ENCODE results near the gene ITGAL. TPM values are rescaled to one million over a fixed set of nuclear protein-coding genes. Genes with fewer than 3 reads are reported as not detected.

Gene ITGAL
- total and polyA plus RNA-seq, 2 of the 13 experiments (the other 11 are each of a cell fraction or from before 2014, with no cell fraction given): 0.86 to 1.2 TPM

DNA sequence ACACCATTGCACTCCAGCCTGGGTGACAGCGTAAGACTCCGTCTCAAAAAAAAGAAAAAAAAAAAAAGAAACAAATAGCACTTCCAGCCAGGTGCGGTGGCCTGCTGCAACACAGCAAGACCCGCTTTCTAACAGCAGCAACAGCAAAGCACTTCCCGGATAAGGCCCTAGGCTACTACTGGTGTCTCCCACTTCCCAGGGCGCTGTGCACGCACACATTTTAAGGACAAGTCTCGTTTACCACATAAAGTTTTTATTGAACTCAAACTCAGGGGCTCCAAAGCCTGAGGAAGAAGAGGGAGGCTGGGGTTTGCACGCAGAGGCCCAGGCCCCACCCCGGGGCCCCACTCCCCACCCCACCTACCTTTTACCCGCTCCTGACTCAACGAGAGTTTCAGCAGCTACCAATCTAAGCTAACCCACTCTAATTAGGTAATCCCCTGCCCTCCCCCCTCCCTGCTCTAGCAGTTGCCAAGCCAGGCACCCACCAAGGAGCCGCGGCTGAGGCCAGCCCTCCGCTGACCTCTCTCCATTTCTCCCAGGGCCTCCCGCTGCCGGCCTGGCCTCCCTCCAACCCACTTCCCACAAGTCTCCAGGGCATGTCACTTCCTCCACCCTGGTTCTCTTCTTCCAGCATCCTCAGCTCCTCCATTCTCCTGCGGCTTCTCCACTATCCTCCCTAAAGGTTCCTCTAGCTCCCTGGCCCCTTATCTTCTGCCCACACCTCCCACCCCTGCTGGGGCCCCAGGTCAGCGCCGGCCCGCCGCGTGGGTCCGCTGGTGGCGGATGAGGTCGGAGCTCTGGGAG is 51.4 kb downstream of the ITGAL start (continued):
- TF ChIP-seq SRSF9 (IDR thresholded peaks at IDR 0.05; ENCODE audit: borderline replicate concordance, insufficient read depth, low read depth, low read length, poor library complexity, severe bottlenecking): no peak

GRCh38 chr16:30524575-30525568 is 52.3 kb downstream of the ITGAL start:
- DNase-seq (ENCODE audit: low spot score) (no peak), FAIRE-seq (no peak), ATAC-seq (no peak)
- in situ Hi-C loops (cut with HindIII; ENCODE audit: extremely low pct_ligation_motif_present, low pct_unique_long_range_greater_than_20kb): no loop called here
- no peak overlapping the region for H3K4me2 ChIP-seq (ENCODE audit: low read depth, low read length)
- WGBS (ENCODE audit: low lambda C conversion rate): 96% methylated on average over 54 of the region's 60 CpGs
- CTCF ChIA-PET (ENCODE audit: low intra/inter-chr PET ratio, low total read pairs): no interaction called here
- no peak overlapping the region for H2AFZ ChIP-seq (ENCODE audit: low read length)
- H3K9ac ChIP-seq (ENCODE audit: insufficient read depth, low read depth, low read length): no peak overlapping the region
- H3K27me3 ChIP-seq (ENCODE audit: control insufficient read depth in 1 of 2, insufficient read depth in 2 of 2, low read length in 2 of 2): no peaks in the 10 kb centered on the region; a peak in 1 of 5 replicates
- no peak overlapping the region for H3K27ac ChIP-seq (ENCODE audit: extremely low read length, insufficient read depth, low read length)
- no peaks in the 10 kb centered on the region for H3K79me2 ChIP-seq (ENCODE audit: insufficient read depth, low read length)
- peaks cover 59% of the 10 kb centered on the region for H3K4me1 ChIP-seq (ENCODE audit: insufficient read depth, low read length)
- no peak overlapping the region for H3K4me3 ChIP-seq (replicated peaks in 1 of 3; ENCODE audit: insufficient read depth in 1 of 3, low read depth in 2 of 3, low read length in 3 of 3)
- H3K9me3 ChIP-seq (ENCODE audit: low read length): no peaks in the 10 kb centered on the region
- BruUV-seq (replicated peaks): no TSS peak
- peaks cover 1 to 8% of the 10 kb centered on the region in 2 experiments; a peak in 1 of 5 replicates for H3K36me3 ChIP-seq (replicated peaks in 1 of 2; ENCODE audit: control insufficient read depth in 1 of 2, insufficient read depth in 2 of 2, low read length in 2 of 2)
- no peaks in the 10 kb centered on the region for H4K20me1 ChIP-seq (ENCODE audit: insufficient read depth, low read length)
- intact Hi-C loops (cut with micrococcal nuclease; ENCODE audit: unreplicated experiment): loop anchor here (5.0 to 10.0 kb wide), 2 partner anchors 130 to 172 kb away; partner anchors contain the start of genes FBRS, PRR14 and SRCAP
- POLR2A ChIA-PET: interaction anchor here (0.7 to 2.3 kb wide), 7 partner anchors 9 to 95 kb away, joined by 4 to 9 read pairs (median 6); partner anchors contain the start of genes DCTPP1 and ZNF764
- TF ChIP-seq ZC3H13 (CRISPR knock-in tag; IDR thresholded peaks at IDR 0.05) (peak; percentile 90), RBM22 (optimal IDR thresholded peaks at IDR 0.05; ENCODE audit: low read length) (peak; percentile 28), GATAD1 (CRISPR knock-in tag; IDR thresholded peaks at IDR 0.05) (no peak), ZBTB38 (CRISPR knock-in tag; IDR thresholded peaks at IDR 0.05) (peak; percentile 67; the same call in 1 of the 2 replicates), AGO2 (optimal IDR thresholded peaks at IDR 0.05; ENCODE audit: low read depth, low read length) (peak; percentile 94)
- TF ChIP-seq, protein P1, sequence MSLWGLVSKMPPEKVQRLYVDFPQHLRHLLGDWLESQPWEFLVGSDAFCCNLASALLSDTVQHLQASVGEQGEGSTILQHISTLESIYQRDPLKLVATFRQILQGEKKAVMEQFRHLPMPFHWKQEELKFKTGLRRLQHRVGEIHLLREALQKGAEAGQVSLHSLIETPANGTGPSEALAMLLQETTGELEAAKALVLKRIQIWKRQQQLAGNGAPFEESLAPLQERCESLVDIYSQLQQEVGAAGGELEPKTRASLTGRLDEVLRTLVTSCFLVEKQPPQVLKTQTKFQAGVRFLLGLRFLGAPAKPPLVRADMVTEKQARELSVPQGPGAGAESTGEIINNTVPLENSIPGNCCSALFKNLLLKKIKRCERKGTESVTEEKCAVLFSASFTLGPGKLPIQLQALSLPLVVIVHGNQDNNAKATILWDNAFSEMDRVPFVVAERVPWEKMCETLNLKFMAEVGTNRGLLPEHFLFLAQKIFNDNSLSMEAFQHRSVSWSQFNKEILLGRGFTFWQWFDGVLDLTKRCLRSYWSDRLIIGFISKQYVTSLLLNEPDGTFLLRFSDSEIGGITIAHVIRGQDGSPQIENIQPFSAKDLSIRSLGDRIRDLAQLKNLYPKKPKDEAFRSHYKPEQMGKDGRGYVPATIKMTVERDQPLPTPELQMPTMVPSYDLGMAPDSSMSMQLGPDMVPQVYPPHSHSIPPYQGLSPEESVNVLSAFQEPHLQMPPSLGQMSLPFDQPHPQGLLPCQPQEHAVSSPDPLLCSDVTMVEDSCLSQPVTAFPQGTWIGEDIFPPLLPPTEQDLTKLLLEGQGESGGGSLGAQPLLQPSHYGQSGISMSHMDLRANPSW (CRISPR knock-in tag; IDR thresholded peaks at IDR 0.05; ENCODE audit: borderline replicate concordance): no peak
- TF ChIP-seq, protein P2, sequence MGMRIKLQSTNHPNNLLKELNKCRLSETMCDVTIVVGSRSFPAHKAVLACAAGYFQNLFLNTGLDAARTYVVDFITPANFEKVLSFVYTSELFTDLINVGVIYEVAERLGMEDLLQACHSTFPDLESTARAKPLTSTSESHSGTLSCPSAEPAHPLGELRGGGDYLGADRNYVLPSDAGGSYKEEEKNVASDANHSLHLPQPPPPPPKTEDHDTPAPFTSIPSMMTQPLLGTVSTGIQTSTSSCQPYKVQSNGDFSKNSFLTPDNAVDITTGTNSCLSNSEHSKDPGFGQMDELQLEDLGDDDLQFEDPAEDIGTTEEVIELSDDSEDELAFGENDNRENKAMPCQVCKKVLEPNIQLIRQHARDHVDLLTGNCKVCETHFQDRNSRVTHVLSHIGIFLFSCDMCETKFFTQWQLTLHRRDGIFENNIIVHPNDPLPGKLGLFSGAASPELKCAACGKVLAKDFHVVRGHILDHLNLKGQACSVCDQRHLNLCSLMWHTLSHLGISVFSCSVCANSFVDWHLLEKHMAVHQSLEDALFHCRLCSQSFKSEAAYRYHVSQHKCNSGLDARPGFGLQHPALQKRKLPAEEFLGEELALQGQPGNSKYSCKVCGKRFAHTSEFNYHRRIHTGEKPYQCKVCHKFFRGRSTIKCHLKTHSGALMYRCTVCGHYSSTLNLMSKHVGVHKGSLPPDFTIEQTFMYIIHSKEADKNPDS (CRISPR knock-in tag; IDR thresholded peaks at IDR 0.05): 0 out of 2 replicates have a peak, but pooled peaks have one; percentile 34
- TF ChIP-seq, protein P3, sequence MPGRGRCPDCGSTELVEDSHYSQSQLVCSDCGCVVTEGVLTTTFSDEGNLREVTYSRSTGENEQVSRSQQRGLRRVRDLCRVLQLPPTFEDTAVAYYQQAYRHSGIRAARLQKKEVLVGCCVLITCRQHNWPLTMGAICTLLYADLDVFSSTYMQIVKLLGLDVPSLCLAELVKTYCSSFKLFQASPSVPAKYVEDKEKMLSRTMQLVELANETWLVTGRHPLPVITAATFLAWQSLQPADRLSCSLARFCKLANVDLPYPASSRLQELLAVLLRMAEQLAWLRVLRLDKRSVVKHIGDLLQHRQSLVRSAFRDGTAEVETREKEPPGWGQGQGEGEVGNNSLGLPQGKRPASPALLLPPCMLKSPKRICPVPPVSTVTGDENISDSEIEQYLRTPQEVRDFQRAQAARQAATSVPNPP (CRISPR knock-in tag; IDR thresholded peaks at IDR 0.05): no peak
- TF ChIP-seq, protein P4, sequence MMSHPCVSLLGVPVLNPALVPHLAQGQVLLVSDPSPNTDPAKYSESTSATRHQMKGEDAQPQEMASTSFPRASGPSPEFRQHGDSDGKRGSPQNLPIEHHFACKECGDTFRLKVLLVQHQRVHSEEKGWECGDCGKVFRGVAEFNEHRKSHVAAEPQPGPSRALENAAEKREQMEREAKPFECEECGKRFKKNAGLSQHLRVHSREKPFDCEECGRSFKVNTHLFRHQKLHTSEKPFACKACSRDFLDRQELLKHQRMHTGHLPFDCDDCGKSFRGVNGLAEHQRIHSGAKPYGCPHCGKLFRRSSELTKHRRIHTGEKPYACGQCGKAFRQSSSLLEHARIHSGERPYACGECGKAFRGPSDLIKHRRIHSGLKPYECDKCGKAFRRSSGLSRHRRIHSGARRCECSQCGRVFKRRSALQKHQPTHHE (CRISPR knock-in tag; IDR thresholded peaks at IDR 0.05; ENCODE audit: borderline replicate concordance): no peak
